CD14-positive monocyte (primary cell): ENCODE data around the gene HSPD1. TPM values are rescaled to one million over a fixed set of nuclear protein-coding genes. Genes with fewer than 3 reads are reported as not detected.
A peak's percentile ranks its signal among the peaks of the same experiment; 100 is the strongest.

ENCODE experiments used
- DNase-seq, 3 donors: peaks; one replicate each; pipeline ENCODE4 v3.0.0-alpha.2; 2011 to 2022
- H2AFZ ChIP-seq: 2 replicates; pipeline ENCODE4 v1.6.0; 2012; ENCODE audit warnings: mild to moderate bottlenecking, low read depth, low read length, inconsistent platforms; ENCODE audit not compliant: insufficient read depth, poor library complexity, severe bottlenecking
- H3K27ac ChIP-seq, 2 donors: 1 replicate in 1 of 2; 2 replicates in 1 of 2; pipeline ENCODE4 v1.5.1; 2012 to 2013; ENCODE audit warnings: low read length in 2 of 2, control low read depth in 1 of 2, inconsistent platforms in 1 of 2, low read depth in 1 of 2, mild to moderate bottlenecking in 1 of 2
- H3K27me3 ChIP-seq, 2 donors: one replicate each; pipeline versions ENCODE4 v1.6.0 to v1.6.1; 2011 to 2013; ENCODE audit warnings: low read length in 2 of 2; ENCODE audit not compliant: control insufficient read depth in 2 of 2, insufficient read depth in 2 of 2
- H3K36me3 ChIP-seq, 2 donors: replicated peaks in 1 of 2; 1 replicate in 1 of 2; 2 replicates in 1 of 2; pipeline versions ENCODE4 v1.5.1 to v1.6.1; 2012 to 2013; ENCODE audit warnings: low read length in 2 of 2, control low read depth in 1 of 2, inconsistent platforms in 1 of 2, mild to moderate bottlenecking in 1 of 2; ENCODE audit not compliant: insufficient read depth in 2 of 2, control insufficient read depth in 1 of 2
- H3K4me1 ChIP-seq, 2 donors: 1 replicate in 1 of 2; 2 replicates in 1 of 2; pipeline versions ENCODE4 v1.5.1 to v1.6.1; 2012 to 2013; ENCODE audit warnings: low read length in 2 of 2, control low read depth in 1 of 2, inconsistent platforms in 1 of 2, mild to moderate bottlenecking in 1 of 2, moderate library complexity in 1 of 2; ENCODE audit not compliant: insufficient read depth in 2 of 2, control insufficient read depth in 1 of 2
- H3K4me2 ChIP-seq: replicated peaks from 2 replicates; pipeline ENCODE3; 2012; ENCODE audit warnings: low read length, moderate library complexity, mild to moderate bottlenecking; ENCODE audit not compliant: poor library complexity, severe bottlenecking; ENCODE audit errors: extremely low read depth
- H3K4me3 ChIP-seq, 3 experiments: fragments of 200-600 bp in 1 of 3; sonication (generic) in 1 of 3; replicated peaks in 1 of 3; 1 replicate in 2 of 3; 2 replicates in 1 of 3; pipeline ENCODE4 v1.5.1; 2011 to 2013; ENCODE audit warnings: low read length in 3 of 3, mild to moderate bottlenecking in 3 of 3, control low read depth in 2 of 3, low read depth in 2 of 3, inconsistent platforms in 1 of 3, moderate library complexity in 1 of 3
- H3K79me2 ChIP-seq: 2 replicates; pipeline ENCODE4 v1.6.0; 2012; ENCODE audit warnings: mild to moderate bottlenecking, control low read depth, inconsistent platforms, low read length, moderate library complexity; ENCODE audit not compliant: insufficient read depth
- H3K9ac ChIP-seq: 2 replicates; pipeline ENCODE4 v1.6.0; 2017; ENCODE audit warnings: low read length, mild to moderate bottlenecking; ENCODE audit not compliant: insufficient read depth, poor library complexity, severe bottlenecking
- H3K9me3 ChIP-seq, 2 donors: replicated peaks in 1 of 2; 1 replicate in 1 of 2; 2 replicates in 1 of 2; pipeline versions ENCODE4 v1.5.1 to v1.6.1; 2012 to 2013; ENCODE audit warnings: low read length in 2 of 2, control low read depth in 1 of 2; ENCODE audit not compliant: control insufficient read depth in 1 of 2, insufficient read depth in 1 of 2
- H4K20me1 ChIP-seq: 2 replicates; pipeline ENCODE4 v1.6.0; 2012; ENCODE audit warnings: mild to moderate bottlenecking, low read length, control low read depth, moderate library complexity; ENCODE audit not compliant: insufficient read depth
- H3K27ac Mint-ChIP-seq, 7 donors: one replicate each; pipeline ENCODE4 v1.8.0; 2020; ENCODE audit warnings: mild to moderate bottlenecking in 7 of 7, mixed read lengths in 7 of 7, moderate library complexity in 6 of 7, inconsistent platforms in 2 of 7
- H3K27me3 Mint-ChIP-seq, 3 donors: one replicate each; pipeline ENCODE4 v1.8.0; 2021 to 2022; ENCODE audit warnings: low read depth in 3 of 3, mild to moderate bottlenecking in 3 of 3, mixed read lengths in 3 of 3, moderate library complexity in 3 of 3, inconsistent platforms in 1 of 3
- H3K36me3 Mint-ChIP-seq, 2 donors: one replicate each; pipeline ENCODE4 v1.8.0; 2020; ENCODE audit warnings: mixed read lengths in 2 of 2, inconsistent platforms in 1 of 2, mild to moderate bottlenecking in 1 of 2
- H3K4me1 Mint-ChIP-seq: one replicate; pipeline ENCODE4 v1.8.0; 2020; ENCODE audit warnings: mild to moderate bottlenecking, mixed read lengths
- H3K4me3 Mint-ChIP-seq, 2 donors: one replicate each; pipeline ENCODE4 v1.8.0; 2020; ENCODE audit warnings: mild to moderate bottlenecking in 2 of 2, mixed read lengths in 2 of 2, moderate library complexity in 1 of 2
- H3K9me3 Mint-ChIP-seq, 7 donors: one replicate each; pipeline ENCODE4 v1.8.0; 2020 to 2022; ENCODE audit warnings: mixed read lengths in 7 of 7, mild to moderate bottlenecking in 6 of 7, moderate library complexity in 6 of 7, inconsistent platforms in 2 of 7
- CTCF ChIP-seq: fragments of 200-600 bp; IDR thresholded peaks from one replicate; pipeline ENCODE4 v1.8.0; 2022; ENCODE audit warnings: antibody characterized with exemption, mild to moderate bottlenecking
- WGBS: methylation state at CpG from one replicate; pipeline ENCODE4 v1.1.5; 2013; ENCODE audit warnings: missing lambda C conversion rate; ENCODE audit not compliant: insufficient coverage; 5-methylcytosine and 5-hydroxymethylcytosine counted together
- intact Hi-C, 2 donors: fragments of 100-400 bp; cut with micrococcal nuclease; formaldehyde crosslinking; loops; one replicate each; pipeline versions ENCODE4 v1.15.0 to v1.15.1; 2023
- polyA plus RNA-seq, 3 donors: library from polyadenylated mRNA; depleted of rRNA in 1 of 3; unstranded in 2 of 3; stranded (reverse) in 1 of 3; fragments of 300-500 nt in 2 of 3; fragments of >200 nt in 1 of 3; fragmentation: Illumina TruSeq in 2 of 3; gene quantifications; 1 replicate in 2 of 3; 2 replicates in 1 of 3; pipeline ENCODE4 v1.2.3, GENCODE V29; 2012 to 2021

The HSPD1 gene
- polyA plus RNA-seq, 3 donors, result 42.7 to 62.1 (median 44.5) TPM

DNA sequence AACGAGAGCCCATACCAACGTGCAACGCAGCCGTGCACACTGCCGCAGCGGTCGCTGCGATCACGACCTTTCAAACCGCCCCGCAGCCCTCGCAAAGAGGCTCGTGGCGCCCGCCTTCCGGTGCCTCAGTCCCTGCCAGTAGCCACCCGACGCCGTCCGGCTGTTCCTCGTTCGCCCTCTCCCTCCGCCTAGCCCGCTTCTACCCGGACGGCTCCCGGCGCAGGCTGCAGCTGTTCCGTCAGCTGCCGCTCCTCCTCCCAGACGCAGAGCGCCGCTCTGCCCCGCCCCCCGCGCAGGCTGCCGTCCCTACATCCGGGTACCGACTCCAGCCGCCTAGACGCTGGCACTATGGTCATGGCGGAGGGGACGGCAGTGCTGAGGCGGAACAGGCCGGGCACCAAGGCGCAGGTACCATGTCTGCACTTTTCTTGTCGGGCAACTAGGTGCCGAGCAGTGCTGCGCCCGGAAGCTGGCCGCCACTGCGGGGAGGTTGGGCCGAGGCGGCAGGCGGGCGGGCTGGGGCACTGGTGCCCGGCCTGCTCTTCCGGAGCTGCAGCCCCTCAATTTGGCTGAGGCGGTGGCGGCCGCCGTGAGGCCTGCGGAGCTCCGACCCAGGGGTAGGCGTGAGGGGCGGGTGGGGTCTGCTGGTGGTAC lies 16.2 kb upstream of the HSPD1 start, which contains the start of gene MOB4:
MOB4 (plus strand) TSS at position 328 of the 654 bp plus-strand sequence; CDS start at position 349, 21 bp downstream.
- no peaks in the 10 kb centered on the region for H3K9me3 ChIP-seq
- H3K4me3 Mint-ChIP-seq, result peak within 1 kb of the TSS; percentile 88 to 96
- WGBS, result under 1% methylated on average over 66 of the region's 66 CpGs
- peaks cover 36% of the 10 kb centered on the region for H4K20me1 ChIP-seq
- H3K4me1 ChIP-seq, result peaks cover 15 to 27% of the 10 kb centered on the region in 2 donors
- peak within 1 kb of the TSS; percentile 92 to 98 (median 96) for H3K27ac Mint-ChIP-seq
- H3K36me3 Mint-ChIP-seq, result peaks cover 7 to 19% of the 10 kb centered on the region in 2 donors
- peaks cover 51% of the 10 kb centered on the region for H3K79me2 ChIP-seq
- peak within 1 kb of the TSS; percentile 91 for H3K4me2 ChIP-seq
- peak; percentile 95 to 97 (median 95) for DNase-seq
- intact Hi-C loops, result loop anchor here in 1 of 2 donors (2.0 to 10.0 kb wide), 3 partner anchors 15 to 189 kb away; partner anchors contain the start of genes HSPE1 and MARS2
- peaks cover under 1 to 6% (median 2%) of the 10 kb centered on the region in 7 donors for H3K9me3 Mint-ChIP-seq
- peak within 1 kb of the TSS; percentile 78 to 88 (median 87) for H3K4me3 ChIP-seq
- TF ChIP-seq CTCF, result no peak
- no peaks in the 10 kb centered on the region for H3K27me3 Mint-ChIP-seq
- no peaks in the 10 kb centered on the region for H3K27me3 ChIP-seq
- peaks cover 22% of the 10 kb centered on the region for H3K4me1 Mint-ChIP-seq
- peak within 1 kb of the TSS; percentile 94 for H2AFZ ChIP-seq
- peak within 1 kb of the TSS; percentile 94 to 95 for H3K27ac ChIP-seq
- peak within 1 kb of the TSS; percentile 92 for H3K9ac ChIP-seq
- H3K36me3 ChIP-seq, result peaks cover 0 to 12% of the 10 kb centered on the region in 2 donors

DNA sequence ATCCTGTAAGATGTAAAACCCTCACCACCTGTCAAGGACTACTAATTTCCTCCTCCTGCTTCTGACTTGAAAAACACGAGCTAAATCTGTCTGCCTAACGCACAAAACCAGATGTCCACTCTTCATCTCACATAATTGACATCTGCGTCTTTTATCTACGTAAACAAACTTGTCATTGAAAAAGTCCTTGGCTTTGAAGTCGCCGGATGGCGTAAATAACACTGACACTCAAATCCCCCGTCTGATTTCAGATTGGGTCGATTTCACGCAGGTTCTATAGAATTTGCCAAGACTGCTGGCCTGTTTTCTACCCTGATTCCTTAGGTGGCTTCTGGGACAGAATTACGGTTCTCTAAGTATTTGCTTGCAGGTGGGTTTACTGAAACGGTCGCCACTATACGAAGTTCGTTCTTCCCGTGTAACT lies 15.7 kb upstream of the HSPD1 start:
- Histone ChIP-seq H3K9ac (peak overlapping the region; percentile 92), H3K79me2 (peaks cover 45% of the 10 kb centered on the region), H3K27ac (peak overlapping the region; percentile 94 to 95), H3K27me3 (no peaks in the 10 kb centered on the region), H3K4me3 (peak overlapping the region; percentile 78 to 88 (median 87)), H3K9me3 (no peaks in the 10 kb centered on the region), H3K4me2 (peak overlapping the region; percentile 91), H4K20me1 (peaks cover 31% of the 10 kb centered on the region), H2AFZ (peak overlapping the region; percentile 94), H3K4me1 (peaks cover 15 to 27% of the 10 kb centered on the region in 2 donors), H3K36me3 (peaks cover 0 to 8% of the 10 kb centered on the region in 2 donors)
- WGBS, result under 1% methylated on average over 16 of the region's 16 CpGs
- TF ChIP-seq CTCF, result no peak
- intact Hi-C loops, result loop anchor here in 1 of 2 donors (2.0 to 10.0 kb wide), 3 partner anchors 15 to 189 kb away; partner anchors contain the start of genes HSPE1 and MARS2
- Mint-ChIP-seq H3K4me3 (peak overlapping the region; percentile 88 to 96), H3K4me1 (peaks cover 22% of the 10 kb centered on the region), H3K27ac (peak overlapping the region; percentile 92 to 98 (median 96)), H3K27me3 (no peaks in the 10 kb centered on the region), H3K36me3 (peaks cover 4 to 14% of the 10 kb centered on the region in 2 donors), H3K9me3 (peaks cover 0 to 4% (median 1%) of the 10 kb centered on the region in 7 donors)
- no peak for DNase-seq
